ENCODE data around the gene TBC1D8.

The TBC1D8 gene

GRCh38 chr2:100962366-100963025, 188.7 kb downstream of the TBC1D8 start:
- TF ChIP-seq EZH2phosphoT487 (IDR thresholded peaks at IDR 0.05; ENCODE audit: borderline replicate concordance, low read length) (no peak), CTCF (IDR thresholded peaks at IDR 0.05; ENCODE audit: low read depth, low read length, poor library complexity, severe bottlenecking) (no peak)

GRCh38 chr2:100960688-100961087, 190.5 kb downstream of the TBC1D8 start:
- Histone ChIP-seq H3K9me3 (ENCODE audit: control insufficient read depth, insufficient read depth, low read length) (no peaks in the 10 kb centered on the region), H3K9me2 (replicated peaks; ENCODE audit: control insufficient read depth, low read length) (no peaks in the 10 kb centered on the region), H3K4me1 (ENCODE audit: control insufficient read depth, low read length) (no peaks in the 10 kb centered on the region), H4K20me1 (ENCODE audit: control insufficient read depth, insufficient read depth, low read depth, low read length) (no peaks in the 10 kb centered on the region), H3F3A (ENCODE audit: control insufficient read depth, insufficient read depth) (no peaks in the 10 kb centered on the region), H3K27me3 (ENCODE audit: control insufficient read depth, low read length) (peaks cover 2% of the 10 kb centered on the region; the same call in 1 of the 2 replicates), H3K79me2 (ENCODE audit: control insufficient read depth, low read length) (no peaks in the 10 kb centered on the region), H3K4me2 (ENCODE audit: low read length) (no peak overlapping the region), H3K27ac (ENCODE audit: low read depth, low read length) (no peak overlapping the region), H3K4me3 (ENCODE audit: low read length) (no peak overlapping the region), H3K36me3 (ENCODE audit: control insufficient read depth, low read length) (no peaks in the 10 kb centered on the region)
- TF ChIP-seq EZH2phosphoT487 (IDR thresholded peaks at IDR 0.05; ENCODE audit: borderline replicate concordance, low read length): no peak
- TF ChIP-seq CTCF (IDR thresholded peaks at IDR 0.05; ENCODE audit: low read depth, low read length, poor library complexity, severe bottlenecking): no peak

More at GRCh38 chr2:100962366-100963025, 188.7 kb downstream of the TBC1D8 start:
- H4K20me1 ChIP-seq (ENCODE audit: control insufficient read depth, insufficient read depth, low read depth, low read length): no peaks in the 10 kb centered on the region
- H3K27ac ChIP-seq (ENCODE audit: low read depth, low read length): no peak overlapping the region
- H3K27me3 ChIP-seq (ENCODE audit: control insufficient read depth, low read length): peaks cover 2% of the 10 kb centered on the region; the same call in 1 of the 2 replicates
- H3K4me3 ChIP-seq (ENCODE audit: low read length): no peak overlapping the region
- no peaks in the 10 kb centered on the region for H3K9me3 ChIP-seq (ENCODE audit: control insufficient read depth, insufficient read depth, low read length)
- H3K79me2 ChIP-seq (ENCODE audit: control insufficient read depth, low read length): no peaks in the 10 kb centered on the region
- H3K36me3 ChIP-seq (ENCODE audit: control insufficient read depth, low read length): no peaks in the 10 kb centered on the region
- no peaks in the 10 kb centered on the region for H3K9me2 ChIP-seq (replicated peaks; ENCODE audit: control insufficient read depth, low read length)
- no peak overlapping the region for H3K4me2 ChIP-seq (ENCODE audit: low read length)
- H3K4me1 ChIP-seq (ENCODE audit: control insufficient read depth, low read length): no peaks in the 10 kb centered on the region
- no peaks in the 10 kb centered on the region for H3F3A ChIP-seq (ENCODE audit: control insufficient read depth, insufficient read depth)

GRCh38 chr2:100959225-100959880, 191.8 kb downstream of the TBC1D8 start:
- Histone ChIP-seq H3K4me2 (ENCODE audit: low read length) (no peak overlapping the region), H3K27ac (ENCODE audit: low read depth, low read length) (no peak overlapping the region), H3K9me3 (ENCODE audit: control insufficient read depth, insufficient read depth, low read length) (no peaks in the 10 kb centered on the region), H3K9me2 (replicated peaks; ENCODE audit: control insufficient read depth, low read length) (no peaks in the 10 kb centered on the region), H3K4me3 (ENCODE audit: low read length) (no peak overlapping the region), H3F3A (ENCODE audit: control insufficient read depth, insufficient read depth) (no peaks in the 10 kb centered on the region), H3K27me3 (ENCODE audit: control insufficient read depth, low read length) (peaks cover 2% of the 10 kb centered on the region; the same call in 1 of the 2 replicates), H3K79me2 (ENCODE audit: control insufficient read depth, low read length) (no peaks in the 10 kb centered on the region), H3K36me3 (ENCODE audit: control insufficient read depth, low read length) (no peaks in the 10 kb centered on the region), H4K20me1 (ENCODE audit: control insufficient read depth, insufficient read depth, low read depth, low read length) (no peaks in the 10 kb centered on the region), H3K4me1 (ENCODE audit: control insufficient read depth, low read length) (no peaks in the 10 kb centered on the region)
- TF ChIP-seq CTCF (IDR thresholded peaks at IDR 0.05; ENCODE audit: low read depth, low read length, poor library complexity, severe bottlenecking) (no peak), EZH2phosphoT487 (IDR thresholded peaks at IDR 0.05; ENCODE audit: borderline replicate concordance, low read length) (no peak)

Data from DOHH2 (cell line).